ENCODE measurements around the gene VPS13D.

VPS13D gene

DNA sequence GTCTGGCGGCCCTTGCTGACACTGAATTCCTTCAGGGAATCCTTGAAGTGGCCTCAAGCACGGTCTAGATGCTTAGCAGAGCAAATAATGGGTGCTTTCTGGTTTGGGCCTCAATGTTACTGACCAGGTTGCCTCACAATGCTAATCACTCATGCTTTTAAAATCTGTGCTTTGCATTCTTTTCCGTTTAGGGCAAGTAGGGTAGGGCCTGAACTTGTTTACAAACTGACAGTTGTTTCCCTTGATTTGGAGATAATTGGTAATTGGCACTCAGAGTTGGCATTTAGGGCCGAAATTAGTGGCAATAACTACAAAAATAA is 1.4 kb downstream of the VPS13D start:
- DNase-seq = no peak

DNA sequence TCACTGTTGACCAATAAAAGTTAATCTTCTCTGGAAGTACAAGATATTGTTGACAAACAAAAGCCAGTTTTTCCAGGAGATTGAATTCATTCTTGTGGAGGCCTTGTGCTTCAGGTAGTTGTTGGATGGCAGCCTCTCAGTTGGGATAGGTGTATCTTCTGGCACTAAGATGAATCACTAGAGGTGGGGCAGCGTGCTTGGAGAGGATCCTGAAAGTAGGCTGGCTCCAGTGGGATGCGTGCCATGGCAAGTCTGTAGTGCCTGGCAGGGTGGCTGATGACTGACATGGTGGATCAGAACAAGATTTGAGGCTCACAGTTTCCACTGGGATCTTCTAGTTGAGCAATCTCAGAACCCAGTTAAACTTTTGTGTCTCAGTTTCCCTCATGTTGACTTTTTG is 2.4 kb downstream of the VPS13D start:
- no peak for DNase-seq

DNA sequence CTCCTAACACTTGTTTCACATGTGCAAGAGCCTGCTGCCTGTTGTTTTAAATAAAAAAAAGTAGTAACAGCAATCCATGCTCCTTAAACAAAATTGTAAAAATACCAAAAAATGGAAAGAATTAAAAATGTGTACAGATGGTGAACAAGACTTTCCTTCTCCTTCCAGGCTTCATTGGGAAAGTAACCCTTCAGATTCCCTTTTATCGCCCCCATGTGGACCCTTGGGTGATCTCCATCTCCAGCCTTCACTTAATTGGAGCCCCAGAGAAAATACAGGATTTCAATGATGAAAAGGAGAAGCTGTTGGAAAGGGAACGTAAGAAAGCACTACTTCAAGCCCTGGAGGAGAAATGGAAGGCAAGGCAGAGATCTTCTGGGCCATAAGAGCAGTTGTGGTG is 14.2 kb downstream of the VPS13D start:
- no peak for DNase-seq

DNA sequence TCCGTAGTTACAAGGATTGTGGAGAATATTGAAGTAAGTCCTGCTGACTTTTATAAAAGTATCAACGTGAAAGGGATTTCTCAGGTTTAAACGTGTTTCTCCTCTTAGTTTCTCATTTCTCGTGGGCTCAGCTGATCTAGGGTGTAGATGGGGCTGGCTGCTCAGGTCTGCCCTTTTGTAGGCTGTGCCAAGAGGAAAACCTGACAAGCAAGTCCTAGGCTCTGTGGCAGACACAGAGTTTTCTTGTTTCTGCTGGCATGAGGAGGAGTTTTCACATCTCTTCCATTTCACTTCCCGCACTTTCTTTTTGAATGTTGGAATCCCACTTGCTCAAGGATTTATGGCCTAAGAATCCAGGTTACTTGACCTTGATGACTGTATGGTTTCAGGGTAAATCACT is 14.8 kb downstream of the VPS13D start:
- no peak for DNase-seq

DNA sequence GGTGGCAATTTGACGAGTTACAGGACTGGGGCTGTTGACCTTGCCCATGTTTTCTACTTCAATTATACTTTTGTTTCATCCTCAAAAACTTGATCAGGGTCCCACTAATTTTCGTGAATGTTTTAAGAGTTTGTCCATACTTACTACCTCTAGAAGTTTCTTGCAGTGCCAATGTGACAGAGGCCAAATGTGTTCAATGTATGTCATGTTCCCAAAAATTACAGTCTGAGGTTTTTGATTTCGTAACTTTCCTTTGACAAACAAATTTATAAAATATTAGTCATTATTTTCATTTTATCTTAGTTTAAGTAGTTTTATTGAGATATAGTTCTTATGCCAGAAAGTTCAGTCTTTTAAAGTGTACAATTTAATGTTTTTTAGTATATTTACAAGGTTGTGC is 15.3 kb downstream of the VPS13D start:
- no peak for DNase-seq

DNA sequence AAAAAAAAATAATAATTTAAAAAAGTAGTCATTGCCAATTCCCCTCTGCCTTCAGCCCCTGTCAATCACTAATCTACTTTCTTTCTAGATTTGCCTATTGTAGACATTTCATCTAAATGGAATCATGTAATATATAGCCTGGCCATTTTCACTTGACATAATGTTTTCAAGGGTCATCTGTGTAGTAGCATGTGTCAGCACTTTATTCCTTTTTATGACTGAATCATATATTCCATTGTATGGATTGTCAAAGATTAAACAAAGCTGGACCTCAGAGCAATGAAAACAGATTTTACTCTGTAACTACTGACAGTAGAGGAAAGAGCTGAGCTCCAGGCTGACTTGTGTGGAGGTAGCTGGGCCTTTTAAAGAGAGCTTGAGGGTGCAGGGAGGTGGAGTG is 15.9 kb downstream of the VPS13D start:
- no peak for DNase-seq

DNA sequence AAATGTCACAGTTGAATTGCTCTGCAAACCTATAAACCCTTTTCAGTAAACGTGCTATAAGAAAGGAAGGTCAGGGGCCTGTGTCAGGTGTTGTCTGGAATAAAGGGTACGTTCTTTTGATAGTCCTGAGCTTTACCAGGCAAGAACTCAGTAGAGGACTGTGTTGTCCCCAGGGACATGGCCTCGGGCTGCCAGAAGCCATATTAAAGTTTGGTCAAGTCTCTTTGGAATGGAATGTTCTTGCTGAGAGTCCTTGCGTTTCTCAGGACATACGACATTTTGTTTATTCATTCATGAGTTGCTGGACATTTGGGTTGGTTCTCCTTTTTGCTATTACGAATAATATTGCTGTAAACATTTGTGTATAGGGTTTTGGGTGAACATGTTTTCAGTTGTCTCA is 16.8 kb downstream of the VPS13D start:
- no peak for DNase-seq

DNA sequence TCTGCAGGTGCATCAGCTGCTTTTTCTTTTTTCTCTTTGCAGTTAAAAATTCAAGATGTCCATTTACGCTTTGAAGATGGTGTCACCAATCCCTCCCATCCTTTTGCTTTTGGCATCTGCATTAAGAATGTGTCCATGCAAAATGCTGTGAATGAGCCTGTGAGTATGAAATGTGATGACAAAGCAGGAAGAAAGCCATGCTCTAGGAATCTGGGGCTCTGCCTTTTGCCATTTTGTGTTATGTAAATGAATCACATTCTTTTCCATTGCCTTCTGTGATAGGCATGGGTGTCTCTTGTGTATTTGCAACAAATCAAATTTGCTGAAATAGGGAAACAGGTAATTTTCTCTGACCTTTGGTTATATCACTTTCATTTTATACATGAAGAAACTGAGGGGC is 19.4 kb downstream of the VPS13D start:
- DNase-seq = no peak

DNA sequence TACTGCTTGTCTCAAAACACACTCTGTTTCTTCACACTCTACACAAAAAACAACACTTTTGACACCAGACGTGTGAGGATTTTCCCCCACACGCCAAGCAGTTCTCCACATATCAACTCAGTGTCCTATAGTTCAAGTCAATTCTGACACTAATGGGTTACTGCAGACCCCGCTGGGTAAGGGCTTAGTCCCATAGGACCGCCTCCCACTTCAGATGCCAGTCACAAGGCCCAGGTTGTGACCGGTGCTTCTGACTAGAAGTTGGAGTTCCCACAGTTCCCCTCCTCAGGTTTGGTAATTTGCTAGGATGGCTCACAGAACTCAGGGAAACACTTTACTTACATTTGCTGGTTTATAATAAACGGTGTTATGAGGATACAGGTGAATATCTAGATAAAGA is 19.9 kb downstream of the VPS13D start:
- no peak for DNase-seq

DNA sequence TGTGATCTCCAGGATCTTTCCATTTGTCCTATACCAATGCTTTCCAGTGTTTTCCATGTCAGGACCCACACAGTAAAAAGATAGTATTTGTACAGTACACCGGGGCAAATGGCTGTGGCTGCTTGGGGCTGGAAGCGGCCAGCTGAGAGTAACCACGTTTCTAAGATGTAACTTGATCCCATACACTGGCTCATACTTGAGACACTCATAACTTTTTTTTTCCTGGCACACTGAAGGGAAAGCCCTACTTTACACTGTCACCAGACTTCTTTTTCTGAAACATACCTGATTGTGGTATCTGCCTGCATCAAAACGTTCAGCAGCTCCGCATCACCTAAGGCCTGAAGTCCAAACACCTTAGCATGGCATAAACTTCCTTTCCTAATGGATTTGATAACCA is 21.6 kb downstream of the VPS13D start:
- DNase-seq = no peak

DNA sequence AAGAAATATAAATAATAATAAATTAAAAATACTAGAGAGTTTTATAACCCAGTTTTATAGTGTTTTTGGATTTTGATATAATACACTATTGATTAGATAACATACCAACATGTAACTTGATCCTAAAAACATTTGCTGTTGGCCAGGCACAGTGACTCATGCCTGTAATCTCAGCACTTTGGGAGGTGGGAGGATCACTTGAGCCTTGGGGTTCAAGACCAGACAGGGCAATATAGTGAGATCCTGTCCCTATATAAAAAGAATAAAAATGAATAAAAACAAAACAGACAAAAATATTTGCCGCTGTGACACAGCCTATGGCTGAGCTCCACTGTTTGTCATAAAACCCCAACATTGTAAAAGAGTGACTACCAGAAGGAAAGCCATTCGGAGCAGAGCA is 26.1 kb downstream of the VPS13D start:
- DNase-seq = no peak

DNA sequence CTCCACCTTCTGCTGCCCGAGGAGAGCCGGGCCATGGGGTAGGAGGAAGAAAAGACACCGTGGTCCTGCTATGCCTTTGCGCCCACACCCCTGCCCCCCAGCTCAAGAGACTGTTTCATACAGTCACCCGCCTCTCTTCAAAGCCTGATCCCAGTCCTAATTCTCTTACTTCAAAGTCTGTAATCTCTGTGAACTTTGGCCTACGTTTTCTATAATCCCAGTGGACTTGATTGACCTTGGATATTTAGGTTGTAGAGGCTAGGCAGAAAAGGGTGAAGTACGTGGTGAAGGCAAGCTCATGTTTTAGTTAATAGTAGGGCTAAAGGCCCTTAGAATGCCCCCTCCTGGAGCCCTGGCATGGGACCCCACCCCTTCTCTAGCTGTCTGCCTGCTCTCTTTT is 28.4 kb downstream of the VPS13D start:
- DNase-seq = no peak

DNA sequence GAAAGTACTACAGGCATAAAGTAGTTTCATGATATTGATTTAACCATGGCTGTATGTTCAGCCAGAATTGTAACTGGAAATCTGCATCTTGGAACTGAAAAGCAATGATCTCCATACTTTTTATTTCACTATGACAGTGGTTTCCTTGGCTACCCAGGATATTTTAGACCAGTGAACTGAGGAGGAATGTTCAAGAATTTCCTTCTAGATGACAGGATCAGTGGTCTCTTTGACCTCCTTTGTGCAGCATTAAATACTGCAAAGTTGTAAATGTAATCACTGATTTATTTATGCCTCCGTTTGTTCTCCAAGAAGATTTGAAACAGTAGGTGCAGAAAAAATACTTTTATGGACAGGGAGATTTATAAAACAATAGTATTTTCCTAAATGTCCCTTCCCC is 39.5 kb downstream of the VPS13D start:
- DNase-seq = no peak

DNA sequence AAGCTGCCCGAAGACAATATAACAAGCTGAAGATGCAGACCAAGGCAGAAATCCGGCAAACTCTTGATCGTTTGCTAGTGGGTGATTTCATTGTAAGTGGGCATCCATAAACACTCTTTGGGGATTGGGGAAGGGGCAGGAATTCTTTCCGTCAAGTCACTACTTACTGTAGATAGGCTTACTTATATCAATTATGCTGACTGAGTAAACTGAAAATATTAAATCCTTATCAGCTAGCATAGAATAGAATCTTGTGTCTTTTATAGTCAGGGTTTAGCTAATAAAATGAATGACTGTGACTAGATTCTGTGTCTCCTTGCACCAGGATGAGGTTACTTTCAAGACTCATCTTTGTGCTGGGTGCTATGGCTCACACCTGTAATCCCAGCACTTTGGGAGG is 41.2 kb downstream of the VPS13D start:
- DNase-seq = no peak

DNA sequence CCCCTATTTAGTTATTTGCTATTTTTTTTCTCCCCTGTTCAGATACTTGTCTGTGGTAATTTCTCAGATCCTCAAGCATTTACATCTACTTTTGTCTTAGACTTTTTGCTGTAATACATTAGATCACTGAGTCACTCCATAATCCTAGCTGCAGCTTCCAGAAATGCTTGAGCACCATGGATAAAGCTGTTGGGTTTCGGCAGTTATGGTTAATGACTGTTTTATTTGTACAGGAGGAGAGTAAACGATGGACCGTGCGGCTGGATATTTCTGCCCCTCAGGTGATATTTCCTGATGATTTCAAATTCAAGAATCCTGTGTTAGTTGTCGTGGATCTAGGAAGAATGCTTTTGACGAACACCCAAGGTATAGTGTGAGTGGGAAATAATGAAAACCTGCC is 42.9 kb downstream of the VPS13D start:
- DNase-seq = no peak

DNA sequence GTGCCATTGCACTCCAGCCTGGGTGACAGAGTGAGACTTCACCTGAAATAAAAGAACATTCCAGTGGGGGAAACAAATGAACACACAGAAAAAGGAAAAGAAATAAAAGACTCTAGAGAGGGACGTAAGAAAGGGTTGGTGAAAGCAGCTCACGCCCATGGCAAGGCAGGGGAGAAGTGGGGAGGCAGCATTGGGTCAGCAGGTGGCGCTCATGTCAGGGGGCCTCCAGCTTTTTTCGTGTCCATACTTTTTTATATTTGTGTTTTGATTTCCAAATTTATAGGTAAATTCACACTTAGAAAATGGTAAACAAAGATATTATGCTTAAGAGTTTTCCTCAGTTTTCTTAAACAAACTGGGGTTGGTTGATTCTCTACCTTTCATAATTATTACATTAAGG is 45.5 kb downstream of the VPS13D start:
- DNase-seq = no peak

DNA sequence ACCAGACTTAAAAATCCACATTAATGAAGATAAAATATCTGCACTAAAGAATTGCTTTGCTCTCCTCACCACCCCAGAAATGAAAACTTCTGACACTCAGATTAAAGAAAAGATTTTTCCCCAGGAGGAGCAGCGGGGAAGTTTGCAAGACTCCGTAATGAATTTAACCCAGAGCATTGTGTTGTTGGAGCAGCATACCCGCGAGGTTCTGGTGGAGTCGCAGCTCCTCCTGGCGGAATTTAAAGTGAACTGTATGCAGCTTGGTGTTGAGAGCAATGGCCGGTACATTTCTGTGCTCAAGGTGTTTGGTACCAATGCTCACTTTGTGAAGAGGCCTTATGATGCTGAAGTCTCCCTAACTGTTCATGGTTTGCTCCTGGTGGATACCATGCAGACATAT is 46.4 kb downstream of the VPS13D start:
- DNase-seq = no peak

DNA sequence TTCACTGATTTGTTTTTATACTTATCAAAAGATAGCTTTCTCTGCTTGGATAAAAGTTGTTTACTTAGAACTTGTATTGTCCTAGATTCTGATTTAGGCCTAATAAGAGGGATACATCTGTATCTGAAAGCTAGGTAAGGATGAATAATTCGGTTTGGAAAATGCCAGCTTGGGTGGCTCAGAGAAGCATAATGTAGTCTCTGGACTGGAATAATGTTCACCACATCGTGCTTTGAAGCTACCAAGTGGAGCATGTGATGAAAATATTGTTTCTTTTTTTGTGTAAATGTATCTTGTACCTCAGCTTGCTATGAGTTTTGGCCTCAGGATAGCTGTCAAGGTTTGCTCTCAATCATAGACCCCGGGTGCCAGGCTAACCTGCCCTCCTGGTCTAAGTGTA is 49.2 kb downstream of the VPS13D start:
- DNase-seq = no peak

DNA sequence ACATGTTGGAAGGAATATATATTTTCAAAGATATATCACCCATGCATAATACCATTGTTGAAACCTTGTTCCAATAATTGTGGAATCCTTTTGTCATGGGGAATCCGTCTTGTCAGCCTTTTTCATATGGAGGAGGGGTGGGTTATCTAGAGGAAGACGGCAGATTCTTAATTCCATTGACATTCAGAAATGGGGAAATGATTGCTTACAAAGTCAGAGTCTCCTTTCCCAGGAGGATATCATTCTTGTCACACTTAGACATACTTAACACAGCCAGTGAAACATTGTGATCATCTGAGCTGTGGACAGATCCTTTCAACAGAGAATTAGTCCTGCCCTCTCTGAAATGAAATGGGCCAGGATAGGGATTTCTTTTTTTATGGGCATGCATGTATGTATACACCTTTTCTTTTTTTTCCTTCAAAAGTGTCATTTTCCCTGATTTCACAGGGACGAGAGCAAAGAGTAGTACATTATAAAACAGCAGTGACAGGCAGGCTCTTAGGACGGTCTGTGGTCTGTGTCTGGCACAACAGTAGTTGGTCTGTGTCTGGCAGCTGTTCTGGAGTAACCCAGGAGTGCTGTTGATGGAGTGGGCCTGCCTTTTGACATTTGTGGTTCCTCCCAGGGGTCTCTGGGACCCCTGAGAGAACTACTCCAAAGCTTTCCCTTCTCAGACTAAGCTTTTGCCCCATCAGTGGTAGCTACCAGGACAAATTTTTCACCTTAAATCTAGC is 50.1 kb downstream of the VPS13D start:
- DNase-seq = no peak

DNA sequence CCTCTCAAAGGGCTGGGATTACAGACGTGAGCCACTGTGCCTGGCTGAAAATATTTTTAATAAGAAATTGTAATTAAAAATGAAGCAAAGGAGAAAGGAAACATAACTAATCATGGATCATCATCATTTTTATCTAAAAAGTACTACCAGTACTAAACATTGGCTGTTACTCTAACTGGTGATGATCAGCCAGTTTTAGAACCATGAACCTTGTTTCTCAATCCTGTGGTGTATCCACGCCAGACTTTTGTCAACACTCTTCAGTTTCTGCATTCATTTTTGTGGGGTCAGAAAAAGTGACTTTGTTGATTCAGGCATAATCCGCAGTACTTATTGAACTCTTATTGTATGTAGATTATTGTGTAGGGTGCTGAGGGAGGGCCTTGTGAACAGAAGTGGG is 52.3 kb downstream of the VPS13D start:
- DNase-seq = no peak

DNA sequence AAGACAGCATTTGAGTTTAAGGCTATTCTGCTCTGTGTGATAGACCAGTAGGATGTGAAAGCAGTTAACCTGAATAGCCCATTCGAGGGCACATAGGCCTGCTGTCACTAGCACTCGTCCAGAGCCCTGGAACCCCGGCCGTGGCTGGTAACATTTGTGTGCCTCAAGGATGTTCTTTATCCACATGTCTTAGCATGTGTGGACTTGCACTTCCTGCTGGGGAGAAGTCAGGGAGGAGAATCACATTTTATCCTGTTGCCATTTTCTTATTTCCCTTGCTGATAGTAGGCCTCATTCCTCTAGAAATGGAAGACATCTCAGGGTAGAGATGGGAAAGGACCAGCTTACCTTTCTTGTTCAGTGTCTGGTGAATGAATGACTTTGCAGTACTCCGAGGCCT is 54.7 kb downstream of the VPS13D start:
- DNase-seq = no peak

DNA sequence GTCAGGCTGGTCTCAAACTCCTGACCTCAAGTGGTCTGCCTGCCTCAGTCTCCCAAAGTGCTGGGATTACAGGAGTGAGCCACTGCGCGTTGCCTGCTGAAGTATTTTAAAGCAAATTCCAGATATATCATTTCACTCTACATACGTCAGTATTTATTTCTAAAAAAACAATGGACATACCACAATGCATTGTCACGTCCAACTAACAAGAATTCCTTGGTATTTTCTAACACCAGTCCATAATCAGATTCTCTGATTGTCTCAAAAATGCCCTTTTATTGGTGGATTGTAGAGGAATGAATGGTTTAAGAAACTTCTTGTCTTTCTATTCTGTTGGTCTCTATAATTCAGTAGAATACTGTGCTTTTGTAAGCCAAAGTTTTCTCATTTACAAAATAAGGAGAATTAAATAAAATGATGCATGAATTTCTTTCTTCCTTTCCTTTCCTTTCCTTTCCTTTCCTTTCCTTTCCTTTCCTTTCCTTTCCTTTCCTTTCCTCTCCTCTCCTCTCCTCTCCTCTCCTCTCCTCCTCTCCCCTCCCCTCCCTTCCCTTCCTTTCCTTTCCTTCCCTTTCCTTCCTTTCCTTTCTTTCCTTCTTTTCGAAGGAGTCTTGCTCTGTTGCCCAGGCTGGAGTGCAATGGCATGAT is 55.8 kb downstream of the VPS13D start:
- no peak for DNase-seq

DNA sequence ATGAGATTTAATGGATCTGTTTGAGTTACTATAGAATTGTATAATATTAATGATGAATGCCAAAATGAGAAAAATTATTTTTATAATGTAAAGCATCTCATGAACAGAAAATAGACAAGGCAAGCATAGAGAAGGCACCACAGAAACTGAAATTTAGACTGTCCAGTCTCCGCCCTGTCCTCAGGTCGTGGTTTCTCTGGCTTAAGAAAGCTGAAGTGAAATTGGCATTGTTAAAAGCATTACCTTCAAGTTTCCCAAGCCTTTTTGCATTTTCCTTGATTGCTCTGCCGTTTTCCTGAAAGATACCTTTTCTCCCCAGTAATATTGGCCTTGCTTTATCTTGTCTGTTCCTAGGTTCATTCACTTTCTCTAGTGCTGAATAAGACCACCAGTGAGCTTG is 58.0 kb downstream of the VPS13D start:
- no peak for DNase-seq

DNA sequence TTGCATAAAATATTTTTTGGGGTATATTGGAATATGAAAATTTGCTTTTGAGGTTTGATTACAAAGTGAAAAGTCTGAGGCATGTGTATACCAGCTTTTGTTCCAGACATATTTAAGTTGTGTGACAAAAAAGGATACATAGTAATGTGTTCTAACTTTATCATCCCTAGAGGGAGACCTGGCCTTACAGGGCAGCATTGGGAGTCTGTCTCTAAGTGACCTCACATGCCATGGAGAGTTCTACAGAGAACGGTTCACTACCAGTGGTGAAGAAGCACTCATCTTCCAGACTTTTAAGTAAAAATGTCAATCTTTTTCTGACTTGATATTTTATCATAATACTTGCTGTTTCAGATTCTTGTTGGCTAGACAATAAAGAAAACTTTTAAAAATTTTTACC is 61.0 kb downstream of the VPS13D start:
- no peak for DNase-seq

DNA sequence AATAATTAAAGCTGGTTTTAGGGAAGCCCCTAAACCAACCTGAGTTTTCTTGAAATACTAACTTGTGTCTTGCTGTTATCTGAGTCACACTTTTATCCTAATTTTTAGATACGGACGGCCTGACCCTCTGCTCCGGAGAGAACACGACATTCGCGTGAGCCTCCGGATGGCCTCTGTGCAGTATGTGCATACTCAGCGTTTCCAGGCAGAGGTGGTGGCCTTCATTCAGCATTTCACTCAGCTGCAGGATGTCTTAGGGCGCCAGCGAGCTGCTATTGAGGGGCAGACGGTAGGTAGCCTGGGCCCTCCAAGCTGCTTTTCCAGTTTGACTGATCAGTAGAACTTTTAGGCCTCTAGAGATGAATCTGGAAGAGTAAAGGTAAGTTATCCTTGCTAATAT is 63.6 kb downstream of the VPS13D start:
- no peak for DNase-seq
